Measurements from ENCODE around the gene TEAD4. TPM values are rescaled to one million over a fixed set of nuclear protein-coding genes. Genes with fewer than 3 reads are reported as not detected.

TEAD4 gene
- total and polyA plus RNA-seq, 2 experiments from 2014 or later = 5.5 to 12.7 TPM

DNA sequence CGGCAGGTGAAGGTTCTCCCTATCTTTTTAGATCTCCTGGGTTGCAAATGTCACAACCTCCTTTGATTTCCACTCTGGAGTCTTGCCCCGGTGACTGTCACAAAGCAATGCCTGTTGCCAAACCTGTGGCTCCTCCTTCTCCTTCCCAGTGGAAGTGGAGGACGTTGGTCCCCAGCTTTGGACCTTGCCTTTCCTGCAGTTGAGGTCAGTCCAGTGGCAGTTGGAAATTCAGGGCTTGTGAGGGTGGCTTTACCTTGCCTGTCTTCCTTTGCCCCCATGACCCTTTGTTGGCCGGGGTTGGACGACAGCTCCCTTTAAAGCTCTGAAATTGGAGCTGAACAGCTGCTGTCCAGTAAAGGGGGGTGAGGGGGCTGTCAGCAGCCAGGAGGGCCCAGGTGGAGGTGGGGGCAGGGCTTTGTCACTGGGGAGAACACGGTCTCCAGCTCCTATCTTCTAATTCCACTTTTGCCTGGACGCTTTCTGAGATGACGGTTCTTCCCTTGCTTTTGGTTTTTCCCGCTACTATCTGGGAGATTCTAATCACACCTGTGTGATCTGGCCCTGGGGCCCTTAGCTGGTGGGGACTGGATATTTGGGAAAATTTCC is 4.1 kb downstream of the TEAD4 start:
- Histone ChIP-seq H3K9me2 (replicated peaks; ENCODE audit: insufficient read depth) (no peaks in the 10 kb centered on the region), H3K27me3 (no peaks in the 10 kb centered on the region), H3K36me3 (replicated peaks; ENCODE audit: insufficient read depth, low read depth) (no peaks in the 10 kb centered on the region), H2AFZ (no peak overlapping the region), H3K9me3 (ENCODE audit: low read depth) (no peaks in the 10 kb centered on the region), H3K4me2 (no peak overlapping the region), H3K27ac (no peak overlapping the region), H4K20me1 (ENCODE audit: insufficient read depth, poor library complexity, severe bottlenecking) (no peaks in the 10 kb centered on the region), H3K4me3 (no peak overlapping the region), H3K4me1 (ENCODE audit: insufficient read depth) (peaks cover 11% of the 10 kb centered on the region), H3K79me2 (peaks cover 6% of the 10 kb centered on the region)
- TF ChIP-seq, protein P1, sequence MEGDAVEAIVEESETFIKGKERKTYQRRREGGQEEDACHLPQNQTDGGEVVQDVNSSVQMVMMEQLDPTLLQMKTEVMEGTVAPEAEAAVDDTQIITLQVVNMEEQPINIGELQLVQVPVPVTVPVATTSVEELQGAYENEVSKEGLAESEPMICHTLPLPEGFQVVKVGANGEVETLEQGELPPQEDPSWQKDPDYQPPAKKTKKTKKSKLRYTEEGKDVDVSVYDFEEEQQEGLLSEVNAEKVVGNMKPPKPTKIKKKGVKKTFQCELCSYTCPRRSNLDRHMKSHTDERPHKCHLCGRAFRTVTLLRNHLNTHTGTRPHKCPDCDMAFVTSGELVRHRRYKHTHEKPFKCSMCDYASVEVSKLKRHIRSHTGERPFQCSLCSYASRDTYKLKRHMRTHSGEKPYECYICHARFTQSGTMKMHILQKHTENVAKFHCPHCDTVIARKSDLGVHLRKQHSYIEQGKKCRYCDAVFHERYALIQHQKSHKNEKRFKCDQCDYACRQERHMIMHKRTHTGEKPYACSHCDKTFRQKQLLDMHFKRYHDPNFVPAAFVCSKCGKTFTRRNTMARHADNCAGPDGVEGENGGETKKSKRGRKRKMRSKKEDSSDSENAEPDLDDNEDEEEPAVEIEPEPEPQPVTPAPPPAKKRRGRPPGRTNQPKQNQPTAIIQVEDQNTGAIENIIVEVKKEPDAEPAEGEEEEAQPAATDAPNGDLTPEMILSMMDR (IDR thresholded peaks at IDR 0.05; ENCODE audit: poor library complexity) = no peak
- TF ChIP-seq EZH2phosphoT487 (IDR thresholded peaks at IDR 0.05; ENCODE audit: low read depth, severe bottlenecking, unreplicated experiment) (no peak), EZH2 (IDR thresholded peaks at IDR 0.05; ENCODE audit: borderline replicate concordance) (no peak)
- 45% methylated on average over 8 of the region's 9 CpGs for WGBS (ENCODE audit: low lambda C conversion rate, missing lambda C conversion rate)
- no peak for DNase-seq (ENCODE audit: low spot score)

DNA sequence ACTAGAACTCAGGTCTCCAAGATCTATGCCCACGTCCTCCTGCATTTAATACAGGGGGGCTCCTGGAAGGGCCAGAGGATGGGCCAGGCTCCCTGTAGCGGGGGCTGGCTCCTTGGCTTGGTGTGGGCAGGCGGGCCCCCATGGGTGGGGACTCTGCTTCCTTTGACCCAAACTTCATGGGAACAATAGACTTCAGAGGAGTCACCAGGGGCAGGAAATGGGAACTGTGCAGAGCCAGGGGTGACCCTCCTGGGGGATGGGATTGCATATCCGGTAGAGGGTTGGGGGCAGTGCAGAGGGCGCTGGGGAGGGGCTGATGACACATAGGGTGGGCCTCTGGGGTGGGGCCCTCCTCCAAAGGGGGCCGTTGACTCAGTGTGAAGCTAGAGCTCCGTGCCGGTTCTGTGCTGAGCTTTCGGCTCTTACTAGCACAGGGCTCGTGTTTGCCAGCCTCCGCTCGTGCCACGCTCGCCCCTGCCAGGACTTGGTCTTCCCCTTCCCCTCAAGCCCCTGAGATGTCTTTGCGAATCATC is 4.6 kb downstream of the TEAD4 start:
- H3K79me2 ChIP-seq = peaks cover 6% of the 10 kb centered on the region
- H2AFZ ChIP-seq = no peak overlapping the region
- H3K4me1 ChIP-seq (ENCODE audit: insufficient read depth) = peaks cover 8% of the 10 kb centered on the region
- H4K20me1 ChIP-seq (ENCODE audit: insufficient read depth, poor library complexity, severe bottlenecking) = no peaks in the 10 kb centered on the region
- no peak overlapping the region for H3K27ac ChIP-seq
- TF ChIP-seq, protein P1 (IDR thresholded peaks at IDR 0.05; ENCODE audit: poor library complexity) = no peak
- TF ChIP-seq EZH2 (IDR thresholded peaks at IDR 0.05; ENCODE audit: borderline replicate concordance) (no peak), EZH2phosphoT487 (IDR thresholded peaks at IDR 0.05; ENCODE audit: low read depth, severe bottlenecking, unreplicated experiment) (no peak)
- H3K9me3 ChIP-seq (ENCODE audit: low read depth) = no peaks in the 10 kb centered on the region
- DNase-seq (ENCODE audit: low spot score) = no peak
- H3K36me3 ChIP-seq (replicated peaks; ENCODE audit: insufficient read depth, low read depth) = no peaks in the 10 kb centered on the region
- H3K4me3 ChIP-seq = no peak overlapping the region
- H3K27me3 ChIP-seq = no peaks in the 10 kb centered on the region
- no peak overlapping the region for H3K4me2 ChIP-seq
- WGBS (ENCODE audit: low lambda C conversion rate, missing lambda C conversion rate) = 68% methylated on average over 13 of the region's 15 CpGs
- no peaks in the 10 kb centered on the region for H3K9me2 ChIP-seq (replicated peaks; ENCODE audit: insufficient read depth)

DNA sequence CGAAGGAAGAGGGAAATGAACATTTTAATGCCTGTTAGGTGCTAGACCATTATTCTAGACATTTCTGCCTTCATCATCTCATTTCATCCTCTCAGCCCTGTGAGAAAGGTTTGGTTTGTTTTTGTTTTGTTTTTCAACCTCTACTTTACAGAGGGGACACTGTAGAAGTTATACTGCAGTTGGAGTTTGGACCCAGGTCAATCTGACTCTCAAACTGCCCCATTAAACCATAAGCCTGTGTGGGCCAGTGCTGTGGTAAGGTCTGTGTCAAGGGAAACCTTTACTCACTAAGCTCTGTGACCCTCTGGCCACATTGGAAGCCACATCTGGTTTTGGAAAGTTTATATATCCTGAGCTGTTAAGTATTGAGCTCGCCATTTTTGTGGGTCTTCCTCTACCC is 8.5 kb downstream of the TEAD4 start:
- H3K4me2 ChIP-seq = no peak overlapping the region

More for the DNA sequence above, 8.5 kb downstream of the TEAD4 start:
- no peak overlapping the region for H3K4me3 ChIP-seq
- no peaks in the 10 kb centered on the region for H3K4me1 ChIP-seq (ENCODE audit: insufficient read depth)
- no peak overlapping the region for H3K27ac ChIP-seq
- TF ChIP-seq EZH2phosphoT487 (IDR thresholded peaks at IDR 0.05; ENCODE audit: low read depth, severe bottlenecking, unreplicated experiment) (no peak), EZH2 (IDR thresholded peaks at IDR 0.05; ENCODE audit: borderline replicate concordance) (no peak)
- TF ChIP-seq, protein P1 (IDR thresholded peaks at IDR 0.05; ENCODE audit: poor library complexity) = no peak
- no peaks in the 10 kb centered on the region for H3K27me3 ChIP-seq
- 89% methylated on average over 2 of the region's 2 CpGs for WGBS (ENCODE audit: low lambda C conversion rate, missing lambda C conversion rate)
- H3K9me3 ChIP-seq (ENCODE audit: low read depth) = no peaks in the 10 kb centered on the region
- no peak for DNase-seq (ENCODE audit: low spot score)
- no peaks in the 10 kb centered on the region for H4K20me1 ChIP-seq (ENCODE audit: insufficient read depth, poor library complexity, severe bottlenecking)
- H3K36me3 ChIP-seq (replicated peaks; ENCODE audit: insufficient read depth, low read depth) = no peaks in the 10 kb centered on the region
- H2AFZ ChIP-seq = no peak overlapping the region
- H3K9me2 ChIP-seq (replicated peaks; ENCODE audit: insufficient read depth) = no peaks in the 10 kb centered on the region
- H3K79me2 ChIP-seq = peaks cover 2% of the 10 kb centered on the region

Measured in hepatocyte (in vitro differentiated cells).